ENCODE results near the gene GDF2.

Gene GDF2

DNA sequence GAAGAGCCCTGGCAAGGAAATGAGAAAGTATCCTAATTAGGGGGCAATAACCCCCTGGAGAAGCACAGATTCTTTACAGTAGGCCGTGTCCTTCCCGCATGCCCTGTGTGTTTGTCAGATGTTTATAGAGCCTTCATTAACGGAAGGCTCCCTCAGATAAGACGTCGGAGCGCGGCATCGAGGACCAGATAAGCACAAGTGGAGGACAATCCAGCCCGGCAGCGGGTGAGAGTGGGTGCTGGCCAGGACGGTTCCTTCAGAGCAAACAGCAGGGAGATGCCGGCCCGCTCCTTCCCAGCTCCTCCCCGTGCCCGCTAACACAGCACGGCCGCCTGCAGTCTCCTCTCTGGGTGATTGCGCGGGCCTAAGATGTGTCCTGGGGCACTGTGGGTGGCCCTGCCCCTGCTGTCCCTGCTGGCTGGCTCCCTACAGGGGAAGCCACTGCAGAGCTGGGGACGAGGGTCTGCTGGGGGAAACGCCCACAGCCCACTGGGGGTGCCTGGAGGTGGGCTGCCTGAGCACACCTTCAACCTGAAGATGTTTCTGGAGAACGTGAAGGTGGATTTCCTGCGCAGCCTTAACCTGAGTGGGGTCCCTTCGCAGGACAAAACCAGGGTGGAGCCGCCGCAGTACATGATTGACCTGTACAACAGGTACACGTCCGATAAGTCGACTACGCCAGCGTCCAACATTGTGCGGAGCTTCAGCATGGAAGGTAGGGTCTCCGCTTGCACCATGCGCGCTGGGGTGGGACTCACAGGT is at the start of gene GDF2:
TSS of gene GDF2 (plus strand) at position 155 of the 762 bp plus-strand sequence. CDS start at position 370, 215 bp downstream.
- no peak for DNase-seq (ENCODE audit: low read depth in 2 of 2)

DNA sequence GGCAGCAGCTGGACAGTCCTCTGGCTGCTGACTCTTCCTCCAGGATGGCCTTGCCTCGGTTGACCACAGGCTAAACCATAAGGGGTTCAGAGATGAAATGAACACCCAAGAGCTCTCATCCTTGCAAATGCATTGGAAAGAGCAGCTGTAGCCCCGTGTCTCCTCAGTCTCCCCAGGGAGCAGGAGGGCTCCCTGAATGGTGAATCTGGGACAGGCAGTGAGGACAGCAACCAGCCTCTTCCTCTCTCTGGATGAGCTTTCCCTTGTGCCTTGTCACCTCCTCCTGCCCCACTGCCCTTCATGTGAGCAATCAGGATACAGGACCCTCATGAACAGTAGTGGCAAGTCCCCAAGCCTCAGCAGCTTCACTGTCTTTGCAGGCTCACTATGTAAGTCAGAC is 46.2 kb upstream of the GDF2 start:
- no peak for DNase-seq (ENCODE audit: low read depth in 2 of 2)

DNA sequence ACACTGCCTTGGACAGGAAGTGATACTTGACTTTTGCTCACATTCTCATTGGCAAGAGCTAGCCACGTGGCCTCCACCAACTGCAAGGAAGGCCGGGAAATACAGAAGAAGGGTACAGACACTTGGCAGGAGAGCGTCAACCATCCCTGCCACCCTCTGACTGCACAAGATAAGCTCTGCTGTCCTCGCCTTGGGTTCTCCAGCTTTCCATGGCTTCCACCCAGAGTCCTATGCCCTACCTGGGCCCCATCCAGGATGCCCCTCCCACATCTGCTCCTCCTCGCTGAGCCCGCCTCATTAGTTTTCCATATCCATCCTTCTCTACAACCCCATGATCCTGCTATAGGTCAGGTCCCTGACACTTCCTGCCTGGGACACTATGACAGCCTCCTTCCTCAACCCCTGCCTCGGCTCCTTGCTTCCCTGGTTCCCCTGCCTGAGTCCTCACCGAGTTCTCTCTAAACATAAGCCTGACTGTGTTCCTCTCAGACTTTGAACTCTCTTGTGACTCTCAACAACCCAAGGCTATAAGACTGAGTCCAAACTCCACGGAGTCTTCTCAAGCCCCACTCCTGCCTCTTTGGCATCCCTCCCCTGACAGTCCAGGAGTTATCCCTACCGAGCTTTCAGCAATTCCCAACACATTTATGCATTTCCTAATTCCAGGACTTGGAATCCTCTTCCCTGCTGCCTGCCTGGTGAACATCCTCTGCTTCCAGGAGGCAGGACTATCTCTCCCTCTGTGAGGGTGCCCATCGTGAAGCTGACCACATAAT is 45.5 kb upstream of the GDF2 start:
- DNase-seq (ENCODE audit: low read depth in 2 of 2), result no peak

DNA sequence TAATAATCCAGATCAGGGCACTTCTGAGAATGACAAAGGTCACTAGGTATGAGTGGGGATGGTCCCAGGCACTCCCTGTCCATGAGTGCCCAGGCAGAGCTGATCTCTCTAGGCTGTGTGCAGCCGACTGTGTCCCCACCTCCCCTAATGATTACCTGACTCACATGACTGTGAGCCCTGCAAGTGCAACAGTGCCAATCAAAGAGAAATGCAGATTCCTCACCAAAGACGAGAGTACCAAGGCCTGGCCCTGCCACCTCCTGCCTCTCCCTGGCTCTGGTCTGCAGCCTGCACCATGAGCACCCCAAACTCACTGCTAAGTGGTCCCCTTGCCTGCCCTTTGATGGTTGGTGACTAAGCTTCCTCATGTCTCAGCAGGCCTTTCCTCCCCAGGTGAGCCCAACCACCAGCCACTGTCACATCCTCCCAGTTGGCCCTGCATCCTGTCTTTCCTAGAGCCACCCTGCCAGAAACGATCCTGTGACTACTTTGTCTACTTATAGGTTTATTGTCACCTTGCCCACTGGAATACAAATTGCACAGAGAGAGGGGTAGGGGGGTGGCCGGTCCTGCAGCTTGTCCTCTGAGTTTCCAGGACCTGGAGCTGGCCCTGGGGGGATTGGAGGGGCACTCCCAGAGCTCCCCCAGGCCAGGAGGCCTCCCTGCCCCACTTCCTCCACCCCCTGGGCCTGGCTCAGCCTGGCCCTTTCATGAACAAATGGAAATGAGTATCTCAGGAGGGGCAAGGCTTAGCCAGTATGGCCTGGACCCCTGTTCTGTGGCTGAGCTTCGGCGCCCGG is 44.7 kb upstream of the GDF2 start:
- no peak for DNase-seq (ENCODE audit: low read depth in 2 of 2)

DNA sequence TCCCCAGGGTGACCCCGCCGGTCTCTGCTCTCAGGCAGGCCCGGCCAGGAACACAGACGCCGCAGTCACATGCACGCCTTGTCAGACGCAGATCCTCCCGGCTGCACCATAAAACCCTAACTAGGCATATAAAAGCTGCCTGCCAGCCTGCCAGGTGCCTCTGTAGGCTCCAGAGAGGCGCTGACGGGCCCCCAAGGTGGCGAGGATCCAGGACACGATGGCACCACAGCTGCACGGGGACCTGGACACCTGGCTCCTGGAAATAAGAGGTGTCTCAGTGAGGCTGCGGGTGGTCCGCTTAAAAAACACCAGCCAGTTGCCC is 44.1 kb upstream of the GDF2 start:
- DNase-seq (ENCODE audit: low read depth in 2 of 2), result no peak

DNA sequence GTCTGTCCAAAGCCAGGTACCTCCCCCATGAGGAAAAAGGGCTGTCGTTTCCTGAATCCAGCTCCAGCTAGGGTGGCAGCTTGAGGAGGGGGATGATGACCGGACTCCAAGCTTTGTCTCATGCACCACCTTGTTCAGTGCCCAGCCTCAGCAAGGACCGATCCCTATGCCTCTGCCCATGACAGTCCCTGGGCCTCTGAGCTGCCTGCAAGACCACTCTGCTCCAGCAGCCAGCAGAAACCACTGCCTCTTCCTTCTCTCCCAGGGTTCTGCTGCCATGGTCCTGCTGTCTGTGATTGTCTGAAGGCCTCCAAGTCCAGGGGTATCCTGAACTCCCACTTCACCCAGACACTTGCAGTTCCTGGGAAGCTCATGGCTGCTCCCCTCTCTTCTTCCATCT is 43.5 kb upstream of the GDF2 start:
- DNase-seq (ENCODE audit: low read depth in 2 of 2), result no peak

DNA sequence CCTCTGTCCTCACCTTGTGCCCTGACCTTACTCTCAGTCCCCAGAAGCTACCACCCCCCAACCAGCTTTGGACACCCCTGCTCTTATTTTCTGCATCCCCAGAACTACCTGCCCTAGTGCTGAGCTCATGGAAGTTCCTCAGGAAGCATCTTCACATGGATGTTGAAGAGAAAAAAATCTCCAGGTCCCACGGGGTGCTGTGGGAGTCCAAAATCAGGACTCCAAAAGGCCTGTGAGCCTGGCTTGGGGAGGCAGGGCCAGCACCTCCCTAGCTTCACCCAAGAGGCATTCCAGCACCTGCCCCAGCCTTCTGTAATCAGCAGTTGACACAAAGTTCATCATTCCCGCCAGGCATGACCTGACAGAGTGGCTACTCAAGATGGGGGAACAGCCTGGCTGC is 43.0 kb upstream of the GDF2 start:
- DNase-seq (ENCODE audit: low read depth in 2 of 2), result no peak

DNA sequence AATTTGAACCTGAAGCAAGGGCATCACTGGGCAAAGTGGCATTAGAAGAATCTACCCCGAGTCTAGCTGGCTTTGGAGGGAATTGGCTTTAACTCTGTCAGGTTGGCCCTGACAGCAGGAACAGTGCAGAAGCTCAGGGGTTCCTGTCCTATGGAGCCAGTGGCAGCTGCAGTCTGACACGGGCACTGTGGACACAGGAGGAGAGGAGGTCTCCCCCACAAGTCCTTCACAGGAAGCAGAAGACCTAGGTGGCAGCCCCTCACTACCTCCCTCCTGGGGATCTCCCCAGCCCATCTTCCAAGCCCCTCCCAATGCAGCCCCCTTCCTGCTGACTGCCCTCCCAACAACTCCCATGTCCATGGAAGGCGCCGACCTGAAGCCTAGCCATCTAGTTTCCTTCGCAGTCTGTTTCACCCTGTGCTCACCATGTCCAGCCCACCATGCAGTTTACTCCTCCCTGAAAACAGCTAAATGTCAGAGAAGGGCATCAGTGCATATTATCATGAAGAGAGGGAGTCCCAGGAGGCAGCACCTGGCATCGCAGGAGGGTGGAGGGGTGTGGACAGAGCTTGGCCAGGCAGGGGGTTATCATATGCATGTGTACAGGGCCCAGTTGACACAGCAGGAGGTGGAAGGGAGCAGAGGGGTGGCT is 40.1 kb upstream of the GDF2 start:
- DNase-seq (ENCODE audit: low read depth in 2 of 2), result no peak

DNA sequence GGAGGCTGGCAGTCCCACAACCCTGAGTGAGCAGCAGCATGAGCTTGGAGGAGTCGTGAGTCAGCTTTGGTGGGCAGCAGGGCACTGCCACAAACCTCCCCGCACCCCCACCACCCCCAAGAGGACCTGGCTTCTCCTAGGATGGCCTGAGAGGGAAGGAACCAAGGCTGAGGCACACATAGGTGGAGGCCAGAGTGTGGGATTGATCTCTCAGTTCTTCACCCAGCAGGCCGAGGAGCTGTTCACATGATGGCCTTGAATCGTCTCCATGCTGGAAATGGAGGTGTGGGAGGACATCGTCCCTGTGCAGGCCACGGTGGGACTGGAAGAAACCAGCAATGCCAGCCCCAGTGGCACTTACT is 39.6 kb upstream of the GDF2 start:
- DNase-seq (ENCODE audit: low read depth in 2 of 2), result no peak

DNA sequence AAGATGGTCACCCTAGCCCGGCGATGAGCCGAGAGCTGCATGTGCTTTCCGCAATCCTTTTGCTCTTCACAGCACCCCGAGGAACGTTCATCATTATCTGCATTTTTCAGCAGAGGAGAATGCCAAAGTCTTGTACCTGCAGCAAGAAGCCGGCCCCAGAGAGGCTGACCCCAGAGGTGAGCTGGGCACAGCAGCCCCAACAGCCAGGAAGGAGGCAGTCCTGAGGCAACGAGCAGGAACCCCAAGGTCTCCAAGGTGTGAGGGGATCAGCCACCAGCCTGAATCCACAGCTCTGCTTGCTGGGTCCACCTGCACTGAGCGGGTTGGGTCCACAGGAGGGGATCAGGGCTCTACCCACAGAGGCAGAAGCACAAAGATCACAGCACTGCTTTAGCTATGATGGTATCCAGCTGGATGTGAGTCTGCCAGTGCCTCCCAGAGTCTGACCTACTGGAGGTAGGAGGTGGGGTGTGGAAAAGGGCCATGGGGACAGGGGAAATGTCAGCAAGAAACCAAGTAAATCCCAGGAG is 39.1 kb upstream of the GDF2 start:
- DNase-seq (ENCODE audit: low read depth in 2 of 2), result no peak

DNA sequence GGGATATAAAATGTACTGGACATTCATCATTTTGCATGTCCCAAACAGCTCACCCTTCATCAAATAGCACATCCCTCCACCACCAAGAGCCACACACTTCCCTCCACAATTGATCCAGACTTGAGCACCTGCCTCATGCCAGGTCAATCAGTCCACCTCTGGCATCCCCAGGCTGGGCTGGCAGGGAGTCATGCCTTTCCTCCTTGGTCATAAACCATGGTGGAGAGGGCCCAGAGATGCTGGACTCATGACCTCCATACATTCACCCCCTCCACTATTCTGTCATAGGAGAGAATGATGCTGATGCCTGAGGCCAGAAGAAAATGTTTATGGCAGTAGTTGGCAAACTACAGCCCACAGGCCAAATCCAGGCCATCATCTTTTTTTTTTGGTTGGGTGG is 38.4 kb upstream of the GDF2 start:
- DNase-seq (ENCODE audit: low read depth in 2 of 2), result no peak

DNA sequence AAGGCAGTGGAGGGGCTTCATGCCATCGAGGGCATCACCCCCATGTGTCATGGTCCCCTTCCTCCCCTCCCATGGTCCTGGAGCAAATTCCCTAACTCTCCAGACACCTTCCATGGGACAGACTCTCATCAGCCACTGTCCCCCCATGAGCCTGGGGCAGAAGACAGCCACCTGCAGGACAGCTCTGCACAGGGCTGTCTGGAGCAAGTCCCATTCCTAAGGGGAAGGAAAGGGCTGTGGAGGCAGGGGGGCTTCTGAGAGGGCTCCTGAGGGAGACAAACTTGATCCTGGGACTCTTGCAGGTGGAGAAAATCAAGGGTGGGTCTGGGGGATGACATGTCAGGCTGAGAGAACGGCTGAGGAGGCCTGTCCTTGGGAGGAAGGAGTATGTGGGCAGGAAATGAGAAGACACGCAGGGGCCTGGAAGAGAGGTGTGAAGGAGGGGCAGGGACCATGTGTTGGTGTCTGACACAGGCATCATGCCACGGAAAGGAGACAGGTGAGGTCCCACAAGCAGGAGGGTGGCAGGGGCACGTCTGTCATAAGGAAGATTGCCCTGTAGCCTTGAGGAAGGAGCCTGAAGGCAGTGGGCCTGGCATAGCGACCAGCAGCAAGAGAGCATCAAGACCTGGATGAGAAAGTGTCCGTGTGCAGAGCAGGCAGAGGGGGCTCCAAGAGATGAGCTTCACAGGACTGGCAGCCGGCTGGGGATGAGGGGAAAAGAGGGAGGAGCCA is 36.7 kb upstream of the GDF2 start:
- no peak for DNase-seq (ENCODE audit: low read depth in 2 of 2)

DNA sequence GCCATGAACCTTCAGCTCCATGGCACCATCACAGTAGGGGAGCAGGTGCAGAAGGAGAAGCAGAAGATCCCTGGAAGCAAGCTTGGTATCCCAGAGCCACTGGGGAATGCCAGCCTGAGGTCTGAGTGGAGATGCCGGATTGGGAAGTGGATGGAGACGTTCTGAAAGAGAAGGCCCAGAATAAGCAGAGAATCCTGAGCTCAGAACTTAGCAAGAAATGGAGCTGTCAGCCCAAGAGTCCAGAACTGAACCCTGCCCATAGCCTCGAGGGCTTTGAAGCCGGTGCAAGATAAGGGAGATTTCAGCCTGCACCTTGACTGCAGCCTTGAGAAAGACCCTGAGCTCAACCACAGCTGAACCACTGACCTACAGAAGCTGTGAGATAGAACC is 36.1 kb upstream of the GDF2 start:
- DNase-seq (ENCODE audit: low read depth in 2 of 2), result no peak

DNA sequence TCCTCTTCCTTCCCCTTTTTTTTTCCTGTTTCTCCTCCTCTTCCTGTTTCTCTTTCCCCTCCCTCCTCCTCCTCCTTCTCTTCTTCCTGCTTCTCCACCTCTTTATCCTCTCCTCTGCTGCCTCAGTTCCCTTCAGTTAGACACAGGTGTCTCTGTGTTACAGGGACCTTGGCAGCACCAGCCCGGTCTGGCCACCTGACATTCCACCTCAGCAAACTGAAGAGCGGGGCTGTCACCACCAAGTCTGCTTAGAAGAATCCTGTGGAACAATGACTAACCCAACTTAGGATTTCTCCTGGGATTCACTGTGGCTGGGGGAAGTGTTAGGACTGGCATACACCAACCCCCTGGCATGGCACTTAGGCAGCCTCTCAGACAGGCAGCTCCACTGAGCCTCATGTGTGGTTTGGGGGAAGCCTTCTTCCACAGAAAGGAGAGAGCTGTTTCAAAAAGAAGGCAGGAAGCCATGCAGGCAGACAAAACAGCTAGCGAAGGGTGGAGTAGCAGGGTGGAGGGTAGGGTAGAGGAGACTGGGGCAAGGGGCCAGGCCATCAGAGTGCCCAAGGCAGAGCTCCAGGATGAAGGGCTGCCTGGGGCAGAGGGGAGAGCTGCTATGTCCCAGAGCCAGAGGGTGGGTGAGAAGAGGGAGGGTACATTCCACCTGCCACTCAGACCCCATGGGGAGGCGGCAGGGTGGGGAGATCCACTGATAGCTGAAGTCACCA is 35.5 kb upstream of the GDF2 start:
- DNase-seq (ENCODE audit: low read depth in 2 of 2), result no peak

DNA sequence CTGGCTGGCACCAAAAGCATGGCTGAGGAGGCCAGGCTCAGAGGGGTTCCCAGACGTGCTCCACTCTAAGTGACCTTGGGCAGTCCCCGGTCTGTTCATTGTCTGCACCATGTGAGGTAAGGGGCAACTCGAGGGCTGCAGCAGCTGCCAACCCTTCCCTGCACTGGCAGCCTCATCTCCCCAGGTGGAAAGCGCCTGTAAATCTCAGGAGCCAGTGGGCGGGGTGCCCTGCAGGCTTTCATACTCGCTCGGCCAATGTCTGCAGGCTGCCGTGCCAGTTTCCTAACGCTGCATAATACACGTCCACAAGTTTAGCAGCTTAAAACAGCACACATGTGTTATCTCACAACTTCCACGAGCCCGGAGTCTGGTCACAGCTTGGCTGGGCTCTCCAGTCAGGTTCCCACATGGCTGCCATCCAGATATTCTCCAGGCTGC is 34.9 kb upstream of the GDF2 start:
- DNase-seq (ENCODE audit: low read depth in 2 of 2), result no peak

DNA sequence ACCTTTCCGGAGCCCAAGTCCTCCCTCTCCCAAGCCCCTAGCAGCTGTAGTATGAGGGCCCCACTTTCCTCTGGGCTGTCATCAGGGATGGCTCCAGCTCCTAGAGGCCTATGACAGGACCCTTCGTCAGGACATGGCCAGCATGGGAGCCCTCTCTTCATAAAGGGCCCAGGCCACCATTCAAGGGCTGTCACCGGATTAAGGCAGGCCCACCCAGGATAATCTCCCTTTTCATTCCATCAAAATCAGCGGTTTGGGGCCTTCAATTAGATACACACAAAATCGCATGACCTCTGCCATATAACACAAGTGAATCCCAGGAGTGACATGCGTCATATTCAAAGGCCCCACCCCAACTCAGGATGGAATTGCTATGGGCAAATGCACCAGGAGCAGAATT is 34.4 kb upstream of the GDF2 start:
- no peak for DNase-seq (ENCODE audit: low read depth in 2 of 2)

DNA sequence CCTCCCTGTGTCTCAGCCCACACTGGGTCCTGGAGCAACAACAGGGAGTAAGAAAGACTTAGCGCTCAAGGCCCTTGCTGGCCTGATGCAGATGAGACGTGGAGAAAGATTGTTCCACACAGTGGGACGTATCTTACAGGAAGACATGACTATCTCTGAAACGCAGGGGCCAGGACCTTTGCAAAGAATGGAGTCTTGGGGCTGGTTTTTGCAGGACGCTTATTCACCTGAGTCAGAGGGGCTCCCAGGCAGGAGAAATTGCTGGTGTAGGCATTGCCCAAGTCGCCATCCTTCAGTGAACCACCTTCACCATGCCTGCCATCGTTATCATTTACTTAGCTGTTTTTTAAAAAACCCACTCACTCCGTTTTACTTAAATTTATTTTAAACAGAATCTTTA is 34.0 kb upstream of the GDF2 start:
- DNase-seq (ENCODE audit: low read depth in 2 of 2), result no peak

DNA sequence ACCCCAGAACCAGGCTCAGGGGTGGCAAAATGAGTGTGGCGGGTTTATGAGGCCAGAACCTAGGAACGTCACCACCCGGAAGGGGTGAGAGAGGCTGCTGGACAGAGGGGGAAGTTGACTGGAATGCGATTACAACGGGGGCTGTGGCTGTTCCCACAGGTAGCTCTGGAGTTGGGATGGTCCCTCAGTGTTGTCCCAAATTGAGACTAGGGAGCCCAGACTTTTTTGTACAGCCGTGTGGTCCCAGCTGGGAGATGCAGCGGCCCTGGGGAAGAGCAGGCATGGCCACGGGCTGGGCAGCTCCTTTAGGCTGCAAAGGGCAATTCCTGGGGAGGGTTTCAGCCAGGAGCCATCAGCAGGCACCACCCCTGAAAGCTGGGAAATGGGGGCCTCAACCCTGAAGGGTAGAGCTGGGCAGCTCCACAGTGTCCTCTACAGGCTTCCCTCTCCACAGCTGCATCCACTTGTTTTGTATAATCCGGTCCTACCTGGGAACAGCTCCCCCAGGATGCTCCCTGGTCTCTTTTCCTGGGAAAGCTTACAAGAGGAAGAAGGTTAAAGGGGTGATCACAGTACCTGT is 33.2 kb upstream of the GDF2 start:
- no peak for DNase-seq (ENCODE audit: low read depth in 2 of 2)

DNA sequence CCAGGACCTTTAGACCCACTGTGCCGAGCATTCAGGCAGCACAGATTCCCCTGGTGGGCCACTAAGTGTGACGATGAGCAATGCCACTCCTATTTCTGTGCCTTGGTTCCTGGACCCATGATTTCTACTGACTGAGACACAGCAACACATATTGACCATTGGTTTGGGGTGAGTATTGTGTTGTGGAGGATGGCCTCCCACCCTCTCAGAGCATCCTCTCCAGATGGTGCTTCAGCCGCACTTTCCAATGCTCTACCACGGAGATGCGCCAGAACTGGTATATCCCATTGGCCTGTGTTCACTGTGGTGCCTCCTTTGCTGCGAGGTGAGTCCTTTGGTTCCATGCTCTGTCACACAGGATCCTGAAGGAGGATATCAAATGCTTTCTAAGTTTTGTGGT is 32.3 kb upstream of the GDF2 start:
- no peak for DNase-seq (ENCODE audit: low read depth in 2 of 2)

DNA sequence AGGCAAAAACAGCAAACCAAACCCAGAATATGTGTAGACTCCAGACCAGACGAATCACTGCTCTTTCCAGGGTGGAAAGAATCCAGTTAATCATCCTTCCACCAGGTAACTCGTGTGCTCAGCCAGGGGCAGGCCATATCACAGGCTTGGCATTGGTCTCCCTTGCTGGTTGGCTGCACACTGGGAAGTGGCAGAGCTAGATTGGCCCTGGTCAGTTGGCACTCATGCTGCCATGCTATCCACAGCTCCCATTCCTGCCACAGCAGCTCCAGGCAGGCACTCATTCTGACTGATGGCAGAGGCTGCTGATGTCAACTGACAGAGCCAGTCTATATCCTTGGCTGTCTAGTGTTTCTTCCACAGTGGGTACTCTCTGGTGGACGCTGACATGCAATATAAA is 31.9 kb upstream of the GDF2 start:
- no peak for DNase-seq (ENCODE audit: low read depth in 2 of 2)
